DND-41 (cell line): ENCODE measurements around the gene FAM98B.

ENCODE experiments used
- EZH2 ChIP-seq: IDR thresholded peaks from 3 replicates; pipeline ENCODE4 v1.6.1; 2012; ENCODE audit warnings: borderline replicate concordance, low read depth, mild to moderate bottlenecking, moderate library complexity, low read length, inconsistent platforms; ENCODE audit not compliant: severe bottlenecking
- TF ChIP-seq, protein P1 (sequence below): IDR thresholded peaks from 2 replicates; pipeline ENCODE4 v1.5.1; 2012; ENCODE audit warnings: borderline replicate concordance, low read length, moderate library complexity, mild to moderate bottlenecking; ENCODE audit not compliant: poor library complexity, severe bottlenecking; ENCODE audit errors: extremely low read depth

DNA sequence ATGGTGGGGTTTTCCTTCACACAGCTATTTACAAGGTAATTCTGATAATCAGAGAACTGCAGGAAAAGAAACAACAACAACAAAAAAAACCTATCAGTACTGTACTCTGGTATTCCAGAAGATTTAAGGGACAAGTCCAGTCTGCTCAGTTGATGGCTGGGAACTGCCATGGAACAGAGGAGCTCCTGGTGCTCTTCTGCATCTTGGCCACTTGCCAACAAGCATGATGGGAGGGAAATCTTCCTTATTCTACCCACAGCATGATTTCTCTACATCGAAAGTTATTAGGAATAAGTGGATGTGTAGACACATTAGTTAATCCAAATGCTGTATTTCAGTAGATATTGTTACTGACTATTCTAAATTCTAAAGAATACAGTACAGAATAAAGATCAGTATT lies 59.0 kb downstream of the FAM98B start:
- TF ChIP-seq, protein P1, sequence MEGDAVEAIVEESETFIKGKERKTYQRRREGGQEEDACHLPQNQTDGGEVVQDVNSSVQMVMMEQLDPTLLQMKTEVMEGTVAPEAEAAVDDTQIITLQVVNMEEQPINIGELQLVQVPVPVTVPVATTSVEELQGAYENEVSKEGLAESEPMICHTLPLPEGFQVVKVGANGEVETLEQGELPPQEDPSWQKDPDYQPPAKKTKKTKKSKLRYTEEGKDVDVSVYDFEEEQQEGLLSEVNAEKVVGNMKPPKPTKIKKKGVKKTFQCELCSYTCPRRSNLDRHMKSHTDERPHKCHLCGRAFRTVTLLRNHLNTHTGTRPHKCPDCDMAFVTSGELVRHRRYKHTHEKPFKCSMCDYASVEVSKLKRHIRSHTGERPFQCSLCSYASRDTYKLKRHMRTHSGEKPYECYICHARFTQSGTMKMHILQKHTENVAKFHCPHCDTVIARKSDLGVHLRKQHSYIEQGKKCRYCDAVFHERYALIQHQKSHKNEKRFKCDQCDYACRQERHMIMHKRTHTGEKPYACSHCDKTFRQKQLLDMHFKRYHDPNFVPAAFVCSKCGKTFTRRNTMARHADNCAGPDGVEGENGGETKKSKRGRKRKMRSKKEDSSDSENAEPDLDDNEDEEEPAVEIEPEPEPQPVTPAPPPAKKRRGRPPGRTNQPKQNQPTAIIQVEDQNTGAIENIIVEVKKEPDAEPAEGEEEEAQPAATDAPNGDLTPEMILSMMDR: no peak
- TF ChIP-seq EZH2: no peak
